Activated T-helper 17 cell treated with anti-CD3 and anti-CD28 coated beads, Interleukin-2, amount 50 U/mL, for 72 hours (primary cell): ENCODE data around the gene RAB14. TPM values are rescaled to one million over a fixed set of nuclear protein-coding genes. Genes with fewer than 3 reads are reported as not detected.

Experiments
- ATAC-seq: fragments of 150-1000 bp; cut with Tn5 transposase; replicated peaks from 2 replicates; pipeline ENCODE4 v1.10.0; 2021; ENCODE audit warnings: mild to moderate bottlenecking, moderate library complexity
- H3K27ac Mint-ChIP-seq: one replicate; pipeline ENCODE4 v1.8.0; 2022; ENCODE audit warnings: mixed read lengths
- H3K27me3 Mint-ChIP-seq: one replicate; pipeline ENCODE4 v1.8.0; 2022; ENCODE audit warnings: mixed read lengths
- H3K36me3 Mint-ChIP-seq: one replicate; pipeline ENCODE4 v1.8.0; 2022; ENCODE audit warnings: low read depth, mild to moderate bottlenecking, mixed read lengths
- H3K4me1 Mint-ChIP-seq: one replicate; pipeline ENCODE4 v1.8.0; 2022; ENCODE audit warnings: mixed read lengths
- H3K4me3 Mint-ChIP-seq: one replicate; pipeline ENCODE4 v1.8.0; 2022; ENCODE audit warnings: mild to moderate bottlenecking, mixed read lengths
- H3K9me3 Mint-ChIP-seq: one replicate; pipeline ENCODE4 v1.8.0; 2022; ENCODE audit warnings: mixed read lengths
- total RNA-seq, 2 donors: library from RNA; stranded (reverse); gene quantifications; one replicate each; pipeline ENCODE4 v1.2.3, GENCODE V29; 2022

RAB14 gene
- total RNA-seq, 2 donors from 2014 or later, result 45.4 to 66.4 TPM

DNA sequence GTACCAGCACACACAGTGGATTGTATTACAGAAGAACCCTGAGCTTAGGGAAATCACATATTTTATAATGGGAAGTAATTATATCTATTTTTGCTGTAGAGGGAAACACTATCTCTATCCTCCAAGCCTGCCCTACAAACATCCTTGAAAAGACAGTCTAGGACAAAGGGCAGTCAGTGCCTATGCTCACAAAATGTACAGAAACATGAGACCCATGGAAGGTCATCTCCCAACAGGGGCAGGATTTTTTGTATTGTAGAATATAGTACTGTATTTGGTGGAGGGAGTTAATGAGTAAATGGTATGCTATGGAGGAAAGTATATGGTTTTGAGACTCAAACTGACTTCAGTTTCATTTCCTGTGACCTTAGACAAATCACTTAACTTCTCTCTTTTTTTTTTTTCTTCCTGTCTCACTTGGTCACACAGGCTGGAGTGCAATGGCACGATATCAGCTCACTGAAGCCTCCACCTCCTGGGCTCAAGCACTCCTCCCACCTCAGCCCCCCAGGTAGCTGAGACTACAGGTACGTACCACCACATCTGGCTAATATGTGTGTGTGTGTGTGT lies 5.8 kb upstream of the RAB14 start:
- peak overlapping the region; percentile 44 for H3K27ac Mint-ChIP-seq
- peak overlapping the region; percentile 25 for H3K4me3 Mint-ChIP-seq
- ATAC-seq, result peak; percentile 85
- no peaks in the 10 kb centered on the region for H3K9me3 Mint-ChIP-seq
- H3K27me3 Mint-ChIP-seq, result no peaks in the 10 kb centered on the region
- peaks cover 5% of the 10 kb centered on the region for H3K4me1 Mint-ChIP-seq
- no peaks in the 10 kb centered on the region for H3K36me3 Mint-ChIP-seq

- peak; percentile 78 for ATAC-seq
- Mint-ChIP-seq H3K4me3 (peak overlapping the region; percentile 25), H3K9me3 (no peaks in the 10 kb centered on the region), H3K27me3 (no peaks in the 10 kb centered on the region), H3K27ac (peak overlapping the region; percentile 44), H3K36me3 (peaks cover 5% of the 10 kb centered on the region), H3K4me1 (peaks cover 5% of the 10 kb centered on the region)
Measured at GRCh38 chr9:121206516-121207370, 5.1 kb upstream of the RAB14 start.

DNA sequence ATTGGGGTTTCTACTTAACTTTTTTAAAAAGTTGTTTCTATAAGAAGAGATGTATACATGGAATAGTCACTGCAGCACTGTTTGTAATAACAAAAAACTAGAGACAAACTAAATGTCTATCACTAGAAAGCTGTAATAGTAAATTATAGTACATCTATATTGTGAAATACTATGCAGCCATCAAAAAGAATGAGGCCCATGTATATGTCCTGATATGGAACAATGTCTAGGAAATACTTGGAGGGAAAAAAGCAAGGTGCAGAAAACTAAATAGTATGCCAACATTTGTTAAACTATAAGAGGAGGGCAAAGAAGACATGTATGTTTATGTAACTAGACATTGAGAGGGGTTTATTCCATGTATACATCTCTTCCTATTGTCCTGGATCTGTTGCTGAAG lies 2.9 kb upstream of the RAB14 start:
- H3K9me3 Mint-ChIP-seq, result no peaks in the 10 kb centered on the region
- H3K4me3 Mint-ChIP-seq, result no peak overlapping the region
- no peak overlapping the region for H3K27ac Mint-ChIP-seq
- no peaks in the 10 kb centered on the region for H3K27me3 Mint-ChIP-seq
- H3K4me1 Mint-ChIP-seq, result peaks cover 4% of the 10 kb centered on the region
- ATAC-seq, result no peak
- peaks cover 21% of the 10 kb centered on the region for H3K36me3 Mint-ChIP-seq

DNA sequence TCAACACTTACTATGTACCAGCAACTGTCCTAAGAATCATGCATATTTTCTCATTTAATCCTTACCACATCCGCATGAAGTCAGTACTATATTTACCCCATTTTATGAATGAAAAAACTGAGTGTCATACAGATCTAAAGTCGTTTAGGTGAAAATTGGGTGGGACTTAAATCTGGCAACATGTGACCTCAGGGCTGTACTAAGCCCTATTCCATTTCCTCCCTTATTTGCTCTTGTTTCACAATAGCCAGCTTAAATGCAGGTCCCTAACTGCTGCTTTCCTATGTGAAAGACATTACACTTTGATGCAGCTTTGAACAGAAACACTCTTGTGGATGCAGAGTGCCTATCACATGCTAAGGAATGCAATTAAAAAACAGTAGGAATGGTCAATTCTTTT lies 2.5 kb upstream of the RAB14 start:
- H3K36me3 Mint-ChIP-seq, result peaks cover 25% of the 10 kb centered on the region
- no peak overlapping the region for H3K4me3 Mint-ChIP-seq
- no peaks in the 10 kb centered on the region for H3K27me3 Mint-ChIP-seq
- no peak for ATAC-seq
- no peak overlapping the region for H3K27ac Mint-ChIP-seq
- H3K9me3 Mint-ChIP-seq, result no peaks in the 10 kb centered on the region
- peaks cover 7% of the 10 kb centered on the region for H3K4me1 Mint-ChIP-seq

DNA sequence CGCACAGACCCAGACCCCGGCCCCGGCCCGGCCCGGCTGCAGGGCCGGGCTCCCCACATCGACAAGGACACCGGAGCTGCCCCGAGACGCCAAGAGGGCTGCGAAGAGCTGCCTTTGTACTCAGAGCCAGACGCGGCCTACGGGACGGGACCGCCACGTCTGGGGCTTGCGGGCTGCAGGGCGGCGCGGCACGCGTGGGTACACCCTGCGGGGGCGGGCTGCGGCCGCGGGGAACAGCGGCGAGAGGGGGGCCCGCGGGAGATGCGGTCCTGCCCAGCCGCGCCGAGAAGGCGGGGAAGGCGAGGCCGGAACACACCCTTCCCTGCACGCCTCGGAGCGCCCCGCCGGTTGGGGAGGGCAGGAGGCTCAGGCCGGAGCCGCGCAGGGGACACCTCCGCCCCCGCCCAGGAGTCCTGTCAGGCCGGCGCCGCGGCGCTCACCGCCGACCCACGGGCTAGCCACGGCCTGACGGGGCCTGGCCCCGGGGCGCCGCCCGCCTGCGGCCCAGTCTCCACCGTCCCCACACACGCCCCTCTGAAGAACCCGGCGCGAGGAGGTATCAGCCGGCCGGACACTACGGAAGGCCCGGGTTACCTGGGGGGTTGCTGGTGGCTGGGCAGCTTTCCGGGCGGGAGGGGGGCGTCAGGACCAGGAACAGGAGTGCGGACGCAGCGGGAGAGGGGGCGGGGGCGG lies 478 bp downstream of the RAB14 start:
- Mint-ChIP-seq H3K4me3 (peak overlapping the region; percentile 75), H3K4me1 (peaks cover 24% of the 10 kb centered on the region), H3K27ac (peak overlapping the region; percentile 93), H3K9me3 (no peaks in the 10 kb centered on the region), H3K36me3 (peaks cover 29% of the 10 kb centered on the region), H3K27me3 (no peaks in the 10 kb centered on the region)
- peak; percentile 43 for ATAC-seq

GRCh38 chr9:121200356-121200755 lies 1.3 kb downstream of the RAB14 start:
- peaks cover 29% of the 10 kb centered on the region for H3K36me3 Mint-ChIP-seq
- no peaks in the 10 kb centered on the region for H3K27me3 Mint-ChIP-seq
- no peak for ATAC-seq
- H3K4me3 Mint-ChIP-seq, result peak overlapping the region; percentile 75
- H3K4me1 Mint-ChIP-seq, result peaks cover 33% of the 10 kb centered on the region
- peak overlapping the region; percentile 50 for H3K27ac Mint-ChIP-seq
- H3K9me3 Mint-ChIP-seq, result no peaks in the 10 kb centered on the region

- ATAC-seq, result no peak
- no peaks in the 10 kb centered on the region for H3K27me3 Mint-ChIP-seq
- no peaks in the 10 kb centered on the region for H3K9me3 Mint-ChIP-seq
- peaks cover 29% of the 10 kb centered on the region for H3K36me3 Mint-ChIP-seq
- peak overlapping the region; percentile 75 for H3K4me3 Mint-ChIP-seq
- H3K4me1 Mint-ChIP-seq, result peaks cover 37% of the 10 kb centered on the region
- peak overlapping the region; percentile 50 for H3K27ac Mint-ChIP-seq
Measured at GRCh38 chr9:121199921-121200320, 1.7 kb downstream of the RAB14 start.

- Mint-ChIP-seq H3K36me3 (peaks cover 29% of the 10 kb centered on the region), H3K27ac (peak overlapping the region; percentile 15), H3K27me3 (no peaks in the 10 kb centered on the region), H3K4me3 (peak overlapping the region; percentile 75), H3K4me1 (peaks cover 46% of the 10 kb centered on the region), H3K9me3 (no peaks in the 10 kb centered on the region)
- no peak for ATAC-seq
Measured at GRCh38 chr9:121198512-121199042, 3.1 kb downstream of the RAB14 start.

GRCh38 chr9:121197132-121197531 lies 4.5 kb downstream of the RAB14 start:
- Mint-ChIP-seq H3K4me1 (peaks cover 47% of the 10 kb centered on the region), H3K27ac (no peak overlapping the region), H3K36me3 (peaks cover 34% of the 10 kb centered on the region), H3K27me3 (no peaks in the 10 kb centered on the region), H3K9me3 (no peaks in the 10 kb centered on the region), H3K4me3 (peak overlapping the region; percentile 75)
- no peak for ATAC-seq

- H3K36me3 Mint-ChIP-seq, result peaks cover 34% of the 10 kb centered on the region
- H3K4me3 Mint-ChIP-seq, result peak overlapping the region; percentile 75
- H3K4me1 Mint-ChIP-seq, result peaks cover 50% of the 10 kb centered on the region
- no peaks in the 10 kb centered on the region for H3K27me3 Mint-ChIP-seq
- H3K27ac Mint-ChIP-seq, result peak overlapping the region; percentile 87
- H3K9me3 Mint-ChIP-seq, result no peaks in the 10 kb centered on the region
- no peak for ATAC-seq
Measured at GRCh38 chr9:121196389-121196788, 5.3 kb downstream of the RAB14 start.

DNA sequence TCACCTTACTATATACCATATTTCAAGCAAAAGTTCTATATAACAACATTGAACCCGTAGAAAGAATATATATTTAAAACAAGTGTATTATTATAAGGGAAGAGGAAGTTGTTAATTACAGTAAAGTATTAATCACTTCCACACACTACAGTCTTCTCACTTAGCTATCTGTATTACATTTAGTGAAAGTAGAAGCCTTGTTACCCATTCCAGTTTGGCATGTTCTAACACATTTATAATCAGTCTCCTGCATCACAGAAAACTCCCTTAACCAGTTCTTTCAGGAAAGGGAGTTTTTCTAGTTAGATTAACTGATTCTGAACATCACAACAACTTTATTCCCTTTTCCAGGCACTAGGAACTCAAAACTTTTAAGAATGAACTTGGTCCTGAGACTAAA lies 6.9 kb downstream of the RAB14 start:
- peak; percentile 50 for ATAC-seq
- H3K4me3 Mint-ChIP-seq, result peak overlapping the region; percentile 75
- peaks cover 38% of the 10 kb centered on the region for H3K36me3 Mint-ChIP-seq
- H3K4me1 Mint-ChIP-seq, result peaks cover 54% of the 10 kb centered on the region
- no peaks in the 10 kb centered on the region for H3K9me3 Mint-ChIP-seq
- no peaks in the 10 kb centered on the region for H3K27me3 Mint-ChIP-seq
- H3K27ac Mint-ChIP-seq, result peak overlapping the region; percentile 87

DNA sequence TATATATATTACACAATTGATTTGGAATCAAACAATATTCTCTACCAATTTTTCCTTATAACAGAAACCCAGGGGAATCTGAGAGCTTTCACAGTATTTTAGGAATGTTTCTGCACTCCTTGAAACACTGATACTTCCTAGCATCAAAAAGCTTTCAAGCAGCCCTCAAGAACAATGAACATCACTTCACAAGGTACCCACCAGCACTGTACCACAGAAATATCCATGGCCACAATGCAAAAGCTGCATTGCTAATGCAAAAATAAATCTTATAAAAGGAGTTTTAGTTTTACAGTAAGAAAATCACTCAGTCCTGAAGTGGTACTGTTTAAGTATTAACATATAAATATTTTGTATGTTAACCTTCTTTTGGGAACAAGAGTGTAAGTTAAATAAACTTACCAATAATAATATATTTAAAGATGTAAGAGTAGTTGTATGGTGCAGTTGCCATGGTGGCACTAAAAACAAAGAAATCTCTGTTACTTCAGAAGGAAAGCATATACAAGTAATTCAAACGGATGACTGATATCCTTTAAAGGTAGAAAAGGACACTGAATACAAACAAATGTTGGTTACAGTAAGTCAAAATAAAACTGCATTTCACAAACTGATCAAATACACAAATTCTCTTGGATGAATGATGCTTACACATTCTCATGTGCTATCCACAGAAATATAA lies 8.6 kb downstream of the RAB14 start:
- Mint-ChIP-seq H3K36me3 (peaks cover 43% of the 10 kb centered on the region), H3K27ac (peak overlapping the region; percentile 33), H3K27me3 (no peaks in the 10 kb centered on the region), H3K9me3 (no peaks in the 10 kb centered on the region), H3K4me1 (peaks cover 43% of the 10 kb centered on the region), H3K4me3 (peak overlapping the region; percentile 29)
- ATAC-seq, result peak; percentile 48

- peak overlapping the region; percentile 12 for H3K4me3 Mint-ChIP-seq
- no peaks in the 10 kb centered on the region for H3K9me3 Mint-ChIP-seq
- ATAC-seq, result peak; percentile 58
- no peaks in the 10 kb centered on the region for H3K27me3 Mint-ChIP-seq
- H3K27ac Mint-ChIP-seq, result peak overlapping the region; percentile 33
- H3K4me1 Mint-ChIP-seq, result peaks cover 40% of the 10 kb centered on the region
- H3K36me3 Mint-ChIP-seq, result peaks cover 49% of the 10 kb centered on the region
Measured at GRCh38 chr9:121192518-121192917, 9.2 kb downstream of the RAB14 start.

GRCh38 chr9:121191235-121191634 lies 10.4 kb downstream of the RAB14 start:
- no peaks in the 10 kb centered on the region for H3K9me3 Mint-ChIP-seq
- H3K27me3 Mint-ChIP-seq, result no peaks in the 10 kb centered on the region
- H3K4me1 Mint-ChIP-seq, result peaks cover 37% of the 10 kb centered on the region
- H3K36me3 Mint-ChIP-seq, result peaks cover 60% of the 10 kb centered on the region
- ATAC-seq, result no peak
- peak overlapping the region; percentile 9 for H3K4me3 Mint-ChIP-seq
- peak overlapping the region; percentile 25 for H3K27ac Mint-ChIP-seq
